ENCODE measurements around the gene C11orf52.
"Not testable (repeated sequence)": the region's sequence is repeated elsewhere in the genome, so short reads cannot be mapped to it uniquely, and the experiment has no call there.

C11orf52 gene, protein sequence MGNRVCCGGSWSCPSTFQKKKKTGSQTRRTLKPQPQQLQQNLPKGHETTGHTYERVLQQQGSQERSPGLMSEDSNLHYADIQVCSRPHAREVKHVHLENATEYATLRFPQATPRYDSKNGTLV

DNA sequence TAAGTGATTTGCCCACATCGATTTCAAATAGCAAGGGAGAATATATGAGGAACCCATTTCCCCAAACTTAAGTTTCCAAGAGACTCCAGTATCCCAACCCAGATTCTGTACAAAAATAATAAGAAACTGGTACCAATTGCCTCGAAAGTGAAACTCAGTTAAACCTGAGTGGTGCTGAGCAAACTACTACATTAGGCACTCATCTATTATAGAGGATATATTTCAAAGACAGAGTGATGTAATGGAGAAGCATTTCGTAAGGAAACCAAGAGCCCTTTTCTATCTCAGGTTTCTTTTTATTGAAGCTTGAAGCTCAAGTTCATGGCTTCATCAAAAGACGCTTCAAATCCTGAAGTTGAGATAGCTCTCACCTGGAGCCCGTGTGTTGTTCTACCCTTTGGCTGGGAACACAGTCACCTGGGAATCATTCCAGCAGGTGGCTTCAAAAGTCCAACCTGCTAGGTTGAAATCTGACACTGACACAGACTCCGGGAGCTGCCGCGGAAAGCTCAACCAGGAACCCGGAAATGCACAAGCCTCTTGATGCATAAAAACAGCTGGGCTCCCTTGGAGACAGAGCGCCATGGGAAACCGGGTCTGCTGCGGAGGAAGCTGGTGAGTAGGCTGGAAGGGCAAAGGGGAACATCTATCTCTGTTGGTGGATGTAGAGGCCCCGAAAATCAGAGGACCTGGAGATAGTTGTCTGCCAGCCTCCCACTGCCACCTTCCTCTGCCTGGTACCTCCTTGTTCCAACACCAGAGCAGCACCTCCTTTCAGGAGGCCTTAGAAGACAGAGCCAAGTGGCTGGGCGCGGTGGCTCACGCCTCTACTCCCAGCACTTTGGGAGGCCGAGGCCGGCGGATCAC is at the start of gene C11orf52:
C11orf52 (plus strand) TSS at position 524 of the 867 bp plus-strand sequence; CDS start at position 584, 60 bp downstream.
- DNase-seq (ENCODE audit: low read depth): no peak

DNA sequence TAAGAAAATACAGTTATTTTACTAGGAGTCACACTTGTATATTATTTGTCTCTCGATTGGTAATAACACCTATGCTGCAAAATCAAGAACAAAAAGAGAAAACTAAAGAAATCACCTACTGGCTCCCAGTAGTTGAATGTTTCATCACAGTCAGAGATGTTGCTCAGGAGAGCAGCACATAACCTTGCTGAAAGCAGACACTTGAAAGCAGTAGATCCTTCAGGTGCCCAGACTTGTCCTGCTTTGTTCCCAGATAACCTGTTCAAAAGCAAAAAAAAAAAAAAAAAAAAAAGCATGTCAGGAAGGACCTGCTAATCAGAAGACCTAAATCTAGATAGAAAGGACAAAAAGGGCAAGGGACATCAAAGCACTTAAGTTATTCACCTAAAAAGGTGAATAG is 48.6 kb upstream of the C11orf52 start:
- DNase-seq (ENCODE audit: low read depth): no peak

DNA sequence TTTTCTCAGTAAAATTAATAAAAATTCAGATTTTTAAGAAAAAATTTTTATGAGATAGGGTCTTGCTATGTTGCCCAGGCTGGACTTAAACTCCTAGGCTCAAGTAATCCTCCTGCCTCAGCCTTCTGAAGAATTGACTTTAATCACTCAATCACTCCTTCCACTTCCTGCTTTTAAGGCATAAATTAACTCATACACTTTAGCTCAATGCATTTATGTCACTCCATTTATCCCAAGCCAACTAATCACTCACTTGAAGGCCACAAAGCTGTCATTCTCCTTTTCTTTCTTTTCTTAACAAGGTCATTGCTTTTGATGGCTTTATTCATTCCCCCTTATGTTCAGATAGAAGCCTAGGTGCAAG is 48.2 kb upstream of the C11orf52 start:
- no peak for DNase-seq (ENCODE audit: low read depth)

DNA sequence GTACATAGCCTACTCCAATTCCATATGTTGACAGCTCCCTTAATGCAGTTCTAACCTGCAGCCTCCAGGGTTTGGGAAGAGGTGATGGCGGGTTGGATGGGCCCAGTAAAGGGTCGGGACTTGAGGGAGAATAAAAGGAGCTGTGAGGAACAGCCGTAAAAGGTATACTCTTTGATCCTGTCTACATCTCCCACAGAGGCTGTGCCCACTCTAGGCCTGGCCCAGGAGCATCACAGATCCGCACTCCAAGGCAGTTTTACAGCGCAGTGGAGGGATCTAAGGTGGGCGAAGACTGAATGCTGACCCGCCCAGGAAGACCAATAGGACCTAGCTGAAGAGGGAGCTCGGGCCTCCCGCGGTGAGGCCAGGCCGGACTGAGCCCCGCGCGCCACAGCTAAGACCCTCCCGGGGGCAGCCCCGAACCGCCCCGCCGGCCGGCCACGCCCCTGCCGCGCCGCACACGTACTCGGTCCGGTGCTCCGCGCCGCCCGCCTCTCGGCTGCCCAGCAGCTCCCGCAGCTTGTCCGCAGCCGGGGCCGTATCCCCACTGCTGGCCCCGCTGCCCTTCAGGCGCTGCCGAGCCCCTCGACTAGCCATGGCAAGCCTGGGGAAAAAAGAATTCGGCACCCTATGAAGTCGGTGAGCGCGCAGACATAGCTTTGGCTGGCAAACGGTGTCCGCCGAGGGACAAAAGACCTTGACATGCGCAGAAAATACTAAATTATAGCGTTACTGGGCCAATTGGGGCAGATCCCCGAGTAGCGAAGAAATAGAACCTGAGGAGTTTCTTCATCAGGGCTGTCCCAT is 47.6 kb upstream of the C11orf52 start, which contains the start of gene ALG9:
ALG9 (minus strand) TSS at position 696 of the 807 bp plus-strand sequence; CDS start at position 597, 99 bp downstream.
- peak; percentile 50 for DNase-seq (ENCODE audit: low read depth)

DNA sequence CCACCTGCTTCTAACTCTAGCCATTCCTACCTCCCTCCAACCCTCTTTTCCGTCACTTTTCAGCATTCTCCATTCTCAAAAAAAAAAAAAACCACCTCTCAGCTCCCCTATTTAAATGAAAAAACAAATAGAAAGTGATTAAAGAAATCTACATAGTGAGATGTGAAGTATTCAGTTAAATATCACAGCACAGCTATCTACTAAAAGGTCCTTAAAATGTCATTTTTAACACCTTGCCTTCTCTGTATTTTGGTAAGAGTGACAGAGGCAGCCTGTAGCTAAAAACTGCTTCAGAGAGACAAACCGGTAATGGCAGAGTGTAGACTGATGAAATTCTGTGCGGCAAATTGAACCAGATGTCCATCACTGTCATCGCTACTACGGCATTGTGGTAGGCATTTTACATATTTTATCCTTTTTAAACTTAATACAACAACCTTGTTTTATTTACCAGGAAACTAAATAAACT is 47.0 kb upstream of the C11orf52 start:
- no peak for DNase-seq (ENCODE audit: low read depth)

DNA sequence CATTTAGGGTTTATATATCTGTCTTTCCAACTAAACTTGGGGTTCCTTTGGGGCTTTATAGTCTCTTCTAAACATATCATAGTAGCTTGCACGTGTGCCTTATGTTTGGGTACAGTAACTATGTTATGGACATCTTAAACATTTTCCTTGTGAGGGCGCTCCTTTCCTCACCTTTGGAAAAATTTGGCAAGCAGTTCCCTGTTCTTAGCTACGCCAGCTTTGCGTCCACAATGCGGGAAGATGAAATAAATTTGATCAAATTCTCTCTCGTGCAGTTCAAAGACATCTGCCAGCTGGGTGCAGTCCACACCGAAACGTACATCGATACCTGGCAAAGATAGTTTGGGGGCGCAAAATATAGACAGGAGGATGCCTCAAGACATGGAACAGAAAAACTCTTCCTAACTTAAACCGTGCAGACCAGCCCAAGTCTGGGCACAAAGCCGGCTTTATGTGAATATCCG is 40.3 kb upstream of the C11orf52 start:
- no peak for DNase-seq (ENCODE audit: low read depth)

DNA sequence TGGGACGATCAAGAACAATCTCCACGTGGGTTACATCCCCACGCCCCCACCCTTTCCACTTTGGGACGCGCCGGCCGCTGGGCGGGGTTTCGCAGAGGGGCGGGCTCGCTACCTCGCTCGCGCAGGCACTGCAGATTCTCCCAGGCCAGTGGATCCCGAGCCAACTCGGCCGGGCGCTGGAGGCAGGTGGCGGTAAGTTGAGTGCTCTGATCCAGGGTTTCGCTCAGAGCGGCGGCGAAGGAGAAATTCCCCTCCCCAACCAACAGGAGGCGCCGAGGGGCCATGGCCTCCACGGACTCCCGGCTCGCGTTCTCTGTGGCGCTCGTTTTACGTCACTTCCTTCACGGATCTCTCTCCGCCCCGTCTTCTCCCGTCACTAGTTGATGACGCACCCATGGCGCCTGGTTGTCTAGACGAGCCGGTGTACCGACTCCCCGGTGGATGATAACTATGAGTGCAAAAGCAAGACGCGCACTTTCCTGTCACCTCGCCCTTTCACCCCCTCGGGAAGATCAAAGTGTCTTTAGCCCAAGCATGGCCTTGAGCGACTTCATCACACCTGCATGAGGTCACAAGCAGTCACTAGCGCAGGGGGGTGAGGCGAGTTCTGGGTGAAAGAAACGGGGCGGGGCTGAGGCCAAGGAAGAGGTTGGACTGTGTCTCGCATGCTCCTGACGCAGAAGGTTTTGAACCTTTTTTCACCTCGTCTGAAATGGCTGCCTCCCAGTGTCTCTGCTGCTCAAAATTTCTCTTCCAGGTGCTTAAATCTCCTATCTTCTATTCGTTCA is 39.7 kb upstream of the C11orf52 start, which contains the start of the genes CFAP68 and FDXACB1:
CFAP68 (plus strand) TSS at position 693 of the 788 bp plus-strand sequence; CDS start at position 713, 20 bp downstream.
FDXACB1 (minus strand) TSS at position 317 of the 788 bp plus-strand sequence; CDS start at position 284, 33 bp downstream.
- DNase-seq (ENCODE audit: low read depth): peak; percentile 84

DNA sequence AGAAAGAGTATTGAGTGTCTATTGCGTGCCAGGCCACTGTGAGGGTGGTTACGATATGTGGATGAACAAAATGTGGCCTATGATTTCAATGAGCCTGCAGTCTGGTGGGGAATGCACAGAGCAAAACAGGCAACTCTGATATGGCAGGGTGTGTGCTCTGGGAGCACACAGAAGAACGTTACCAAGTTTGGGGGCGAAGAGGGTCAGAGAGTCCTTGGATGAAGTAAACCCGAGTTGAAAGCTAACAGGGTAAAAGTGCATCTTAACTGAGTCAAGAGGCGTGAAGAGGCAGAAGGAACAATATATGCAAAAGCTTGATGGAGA is 39.1 kb upstream of the C11orf52 start:
- DNase-seq (ENCODE audit: low read depth): no peak

DNA sequence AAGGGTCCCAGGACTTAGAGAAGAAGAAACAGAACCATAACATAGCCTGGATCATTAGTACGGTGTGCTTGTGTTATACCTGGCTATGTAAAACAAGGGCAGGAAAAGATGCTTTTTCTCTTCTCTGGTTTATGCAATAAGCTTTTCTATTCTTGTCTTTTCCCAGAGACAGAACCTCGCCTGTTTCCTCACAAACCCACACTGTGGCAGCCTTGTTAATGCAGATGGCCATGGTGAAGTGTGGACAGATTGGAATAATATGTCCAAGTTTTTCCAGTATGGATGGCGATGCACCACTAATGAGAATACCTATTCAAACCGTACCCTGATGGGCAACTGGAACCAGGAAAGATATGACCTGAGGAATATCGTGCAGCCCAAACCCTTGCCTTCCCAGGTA is 36.5 kb upstream of the C11orf52 start:
- no peak for DNase-seq (ENCODE audit: low read depth)

DNA sequence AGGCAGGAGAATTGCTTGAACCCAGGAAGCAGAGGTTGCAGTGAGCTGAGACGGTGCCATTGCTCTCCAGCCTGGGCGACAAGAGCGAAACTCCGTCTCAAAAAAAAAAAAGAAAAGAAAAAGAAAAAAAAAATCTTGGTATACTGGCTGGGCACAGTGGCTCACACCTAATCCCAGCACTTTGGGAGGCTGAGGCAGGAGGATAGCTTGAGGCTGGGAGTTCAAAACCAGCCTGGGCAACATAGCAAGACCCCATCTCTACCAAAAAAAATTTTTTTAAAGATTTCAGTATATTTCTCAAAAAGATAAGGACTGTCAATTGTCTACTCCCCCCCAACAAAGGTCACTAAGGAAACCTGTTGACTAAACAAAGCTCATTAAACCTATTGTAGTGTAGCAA is 33.7 kb upstream of the C11orf52 start:
- not testable (repeated sequence) for DNase-seq (ENCODE audit: low read depth)

DNA sequence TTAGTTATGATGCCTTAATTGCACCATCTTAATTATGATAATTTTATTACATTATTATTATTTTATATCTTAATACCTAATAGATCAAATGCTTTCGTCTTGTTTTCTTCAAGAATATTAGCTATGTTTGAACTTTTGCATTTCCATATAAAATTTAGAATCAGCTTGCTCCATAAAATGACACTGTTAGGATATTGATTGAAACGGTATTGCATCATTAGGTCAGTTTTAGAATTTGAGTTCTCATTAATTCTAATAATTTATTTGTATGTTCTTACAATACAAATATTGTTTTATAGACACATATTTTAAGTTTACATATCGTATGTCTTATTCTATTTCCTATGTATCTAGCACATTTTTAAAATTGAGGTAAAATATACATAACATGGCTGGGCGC is 32.7 kb upstream of the C11orf52 start:
- no peak for DNase-seq (ENCODE audit: low read depth)

DNA sequence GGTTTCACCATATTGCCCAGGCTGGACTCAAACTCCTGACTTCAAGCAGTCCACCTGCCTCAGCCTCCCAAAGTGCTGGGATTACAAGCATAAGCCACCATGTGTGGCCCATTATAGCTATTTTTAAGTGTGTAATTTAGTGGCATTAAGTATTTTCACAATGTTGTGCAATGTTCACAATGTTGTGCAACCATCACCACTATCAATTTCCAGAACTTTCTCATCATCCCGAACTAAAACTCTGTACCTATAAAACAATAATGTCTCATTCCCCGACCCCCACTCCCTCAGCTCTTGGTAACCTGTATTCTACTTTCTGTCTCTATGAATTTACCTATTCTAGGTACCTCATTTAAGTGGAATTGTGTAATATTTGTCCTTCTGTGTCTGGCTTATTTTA is 31.9 kb upstream of the C11orf52 start:
- DNase-seq (ENCODE audit: low read depth): no peak

DNA sequence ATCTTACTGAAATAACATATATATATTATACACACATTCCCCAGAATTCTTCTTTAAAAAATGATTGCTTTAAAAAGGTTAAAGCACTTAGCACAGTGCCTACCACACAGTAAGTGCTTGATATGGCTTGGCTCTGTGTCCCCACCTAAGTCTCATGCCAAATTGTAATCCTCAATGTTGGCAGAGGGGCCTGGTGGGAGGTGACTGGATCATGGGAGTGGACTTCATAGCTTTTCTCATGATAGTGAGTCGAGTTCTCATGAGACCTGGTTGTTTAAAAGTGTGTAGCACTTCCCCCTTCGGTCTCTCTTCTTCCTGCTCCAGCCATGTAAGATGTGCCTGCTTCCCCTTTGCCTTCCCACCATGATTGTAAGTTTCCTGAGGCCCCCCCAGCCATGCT is 13.3 kb upstream of the C11orf52 start:
- DNase-seq (ENCODE audit: low read depth): no peak

DNA sequence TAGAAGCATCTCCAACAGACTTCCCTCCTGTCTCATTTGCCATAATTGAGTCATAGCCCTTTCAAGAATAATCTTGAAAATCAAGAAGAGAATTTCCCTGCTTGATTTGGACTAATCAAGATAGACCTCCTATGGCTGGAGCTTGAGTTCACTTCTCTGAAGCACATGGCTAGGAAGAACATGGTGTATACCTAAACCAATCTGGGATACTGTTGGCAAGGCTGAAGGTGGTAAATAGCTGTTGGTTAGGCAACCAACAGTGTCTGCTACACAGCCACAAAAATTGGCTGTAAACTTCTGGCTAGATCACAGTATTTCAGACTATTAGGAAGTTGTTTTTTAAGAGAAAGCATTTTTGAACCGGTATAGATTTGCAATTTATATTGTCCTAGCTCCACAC is 12.0 kb upstream of the C11orf52 start:
- DNase-seq (ENCODE audit: low read depth): no peak

DNA sequence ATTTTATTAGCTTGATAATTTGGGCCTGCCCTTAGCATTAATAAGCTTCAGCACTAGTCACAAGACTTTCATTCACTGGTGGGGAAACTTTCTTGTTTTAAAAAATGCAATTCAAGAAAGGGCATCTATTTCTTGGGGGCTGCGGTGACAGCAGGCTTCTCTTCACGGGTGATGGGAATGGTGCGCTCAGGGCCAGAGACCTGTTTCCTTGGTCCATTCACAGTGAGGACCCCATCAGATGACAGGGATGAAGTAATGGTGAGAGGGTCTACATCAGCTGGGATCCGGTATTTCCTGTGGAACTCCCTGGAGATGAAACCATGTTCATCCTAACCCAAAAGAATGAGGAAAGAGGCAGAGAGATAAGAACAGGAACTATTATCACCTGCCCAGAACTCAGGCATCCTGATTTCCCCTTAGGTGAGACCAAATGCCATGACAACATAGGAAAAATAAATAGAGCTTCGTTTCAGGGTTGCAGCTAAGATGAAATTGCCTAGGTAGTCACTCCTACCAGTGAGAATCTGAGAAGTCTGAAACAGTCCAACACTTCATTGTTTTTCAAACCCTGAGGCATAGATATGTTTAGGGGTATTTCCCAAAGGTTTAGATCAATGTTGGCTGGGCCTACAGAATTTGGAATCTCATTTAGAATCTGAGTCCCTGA is 9.9 kb upstream of the C11orf52 start:
- no peak for DNase-seq (ENCODE audit: low read depth)

DNA sequence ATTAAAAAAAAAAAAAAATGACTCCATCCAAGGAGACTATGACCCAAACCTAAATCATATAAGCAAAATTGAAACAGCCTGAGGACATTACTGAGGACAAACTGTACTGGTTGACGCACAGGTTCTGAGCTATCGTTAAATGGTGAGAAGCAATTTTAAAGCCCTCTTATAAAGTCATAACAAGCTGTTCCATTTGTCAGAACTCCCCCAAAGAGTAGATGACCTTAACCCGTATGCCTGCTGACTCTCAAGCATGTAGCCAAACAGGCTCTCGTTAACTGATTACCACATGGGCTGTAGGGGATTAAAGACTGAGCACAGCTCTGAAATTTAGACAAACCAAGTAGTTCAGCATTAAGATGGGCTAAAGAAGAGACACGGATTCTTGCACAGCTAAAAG is 9.3 kb upstream of the C11orf52 start:
- DNase-seq (ENCODE audit: low read depth): no peak

DNA sequence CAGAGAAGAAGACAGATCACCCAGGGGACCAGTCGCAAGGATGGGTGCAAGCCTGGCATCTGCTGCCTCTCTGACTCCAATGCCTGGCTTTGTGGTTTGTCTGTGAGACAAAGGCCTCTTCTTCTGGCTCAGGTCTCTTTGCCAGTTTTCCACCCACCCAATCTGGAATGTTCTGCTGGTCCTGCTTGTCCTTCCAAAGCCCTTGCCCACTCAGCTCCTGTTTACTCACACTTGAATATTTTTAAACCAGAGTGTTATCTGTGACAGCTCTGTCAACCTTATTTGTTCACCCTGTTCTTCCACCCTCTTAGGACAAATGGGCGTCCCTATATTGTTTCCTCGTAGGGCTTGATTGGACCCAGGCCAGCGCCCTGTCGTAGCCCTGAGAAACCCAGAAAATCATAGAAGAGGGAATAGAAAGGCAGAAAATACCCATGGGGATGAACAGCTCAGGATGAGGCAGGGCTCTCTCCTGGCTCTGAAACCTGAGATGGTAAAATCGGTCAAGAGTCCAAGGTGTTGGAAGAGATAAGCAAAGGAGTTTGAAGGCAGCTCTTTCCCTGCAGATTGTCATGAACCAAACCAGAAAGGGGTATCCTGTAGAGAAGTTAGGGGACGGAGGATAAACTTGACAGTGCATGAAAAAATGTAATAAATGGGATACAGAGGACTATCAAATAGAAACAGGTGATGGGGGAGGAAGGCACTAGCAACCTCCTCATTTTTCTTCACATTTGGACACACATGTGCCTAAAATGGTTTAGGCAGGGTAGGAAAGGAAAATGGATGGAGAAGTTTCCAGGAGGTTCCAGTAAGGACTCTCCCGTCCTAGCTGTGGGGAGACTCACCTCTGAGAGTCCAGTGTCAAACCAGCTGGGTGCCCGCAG is 7.8 kb upstream of the C11orf52 start:
- DNase-seq (ENCODE audit: low read depth): no peak

DNA sequence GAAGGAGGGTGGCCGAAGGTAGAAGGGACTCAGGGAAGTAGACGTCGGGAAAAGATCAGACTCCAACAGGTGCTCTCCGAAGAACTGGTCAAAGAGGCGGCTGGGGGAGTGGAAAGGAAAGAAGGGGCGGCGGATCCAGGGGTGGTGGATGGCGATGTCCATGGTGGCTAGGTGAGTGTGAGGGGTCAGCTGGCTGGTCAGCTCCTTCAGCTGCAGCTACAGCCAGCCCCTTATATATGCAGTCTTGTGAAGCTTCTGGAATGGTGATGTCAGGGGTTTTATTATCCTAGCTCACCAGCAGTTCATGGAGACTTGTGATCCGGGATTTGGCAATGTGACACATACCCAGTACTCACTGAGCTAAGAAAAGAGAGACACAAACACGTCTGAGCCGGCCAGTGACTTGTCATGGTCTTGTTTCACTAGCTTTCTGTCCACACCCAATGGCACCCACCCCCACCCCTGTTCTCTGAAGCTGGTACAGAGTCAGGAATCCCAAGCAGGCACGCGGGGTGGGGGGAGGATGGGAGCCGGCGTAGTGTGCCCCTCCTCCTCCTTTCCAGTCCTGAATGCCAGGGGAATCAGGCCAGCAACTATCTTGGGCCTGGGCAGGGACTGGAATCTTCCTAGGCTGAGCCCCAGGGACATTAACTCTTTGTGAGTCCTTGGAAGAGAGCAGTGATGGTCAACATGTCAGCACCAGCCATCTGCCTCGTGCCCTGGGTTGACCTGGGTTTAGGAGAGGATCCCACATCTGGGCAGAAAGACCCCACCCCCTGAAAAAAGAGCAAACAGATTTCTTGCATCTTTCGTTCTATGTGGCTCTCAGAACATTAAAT is 6.9 kb upstream of the C11orf52 start, which contains the start of gene CRYAB:
CRYAB (minus strand) TSS at position 208 of the 839 bp plus-strand sequence; CDS start at position 162, 46 bp downstream.
- peak; percentile 98 for DNase-seq (ENCODE audit: low read depth)

DNA sequence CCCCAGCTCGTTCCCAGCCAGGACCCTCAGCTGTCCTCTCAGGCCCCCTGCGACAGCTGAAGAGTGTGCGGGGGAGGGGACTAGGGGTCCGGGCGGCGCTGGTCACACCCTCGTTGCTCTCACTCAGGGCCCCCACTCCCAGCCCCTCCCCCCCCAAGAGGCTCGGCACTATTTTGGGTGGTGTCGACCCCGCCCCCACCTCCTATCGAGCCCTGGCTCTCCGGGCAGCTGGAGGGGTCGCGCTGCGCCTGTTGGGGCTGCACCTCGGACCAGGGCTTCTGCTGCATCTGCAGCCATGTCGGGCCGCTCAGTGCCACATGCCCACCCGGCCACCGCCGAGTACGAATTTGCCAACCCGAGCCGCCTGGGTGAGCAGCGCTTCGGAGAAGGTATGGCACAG is 6.2 kb upstream of the C11orf52 start, which contains the start of gene HSPB2:
HSPB2 (plus strand) TSS at position 200 of the 400 bp plus-strand sequence; CDS start at position 296, 96 bp downstream.
- no peak for DNase-seq (ENCODE audit: low read depth)
